ENCODE results near the gene STOML2. TPM values are rescaled to one million over a fixed set of nuclear protein-coding genes. Genes with fewer than 3 reads are reported as not detected.

The STOML2 gene
- total RNA-seq, 6 experiments from 2014 or later, result 59.8 to 102 (median 69.3) TPM

- peaks cover 0 to 20% (median 6%) of the 10 kb centered on the region in 4 donors for H3K4me1 ChIP-seq
- DNase-seq (no peak), ATAC-seq (no peak)
- WGBS (ENCODE audit: insufficient coverage, low coverage, low lambda C conversion rate, missing lambda C conversion rate), result 85% methylated on average over 5 of the region's 12 CpGs
- no peaks in the 10 kb centered on the region for H3K9me3 ChIP-seq
- no peak overlapping the region for H3K27ac ChIP-seq
- no peak overlapping the region for H3K4me3 ChIP-seq
- intact Hi-C loops (cut with DNase I), result no loop called here
- peaks cover 0 to 56% (median 15%) of the 10 kb centered on the region in 4 donors for H3K36me3 ChIP-seq
- TF ChIP-seq POLR2A (IDR thresholded peaks at IDR 0.05), result no peak
- TF ChIP-seq CTCF (IDR thresholded peaks at IDR 0.05), result no peak
- no peaks in the 10 kb centered on the region for H3K27me3 ChIP-seq
Observed at GRCh38 chr9:35105126-35105525, 2.2 kb upstream of the STOML2 start.

GRCh38 chr9:35104586-35104985 is 1.7 kb upstream of the STOML2 start:
- Histone ChIP-seq H3K4me1 (peaks cover 0 to 19% (median 5%) of the 10 kb centered on the region in 4 donors), H3K27ac (no peak overlapping the region), H3K9me3 (no peaks in the 10 kb centered on the region), H3K27me3 (no peaks in the 10 kb centered on the region), H3K4me3 (no peak overlapping the region), H3K36me3 (peaks cover 0 to 62% (median 16%) of the 10 kb centered on the region in 4 donors)
- 88% methylated on average over 4 of the region's 4 CpGs for WGBS (ENCODE audit: insufficient coverage, low coverage, low lambda C conversion rate, missing lambda C conversion rate)
- no peak for ATAC-seq
- intact Hi-C loops (cut with DNase I), result no loop called here
- no peak for DNase-seq
- TF ChIP-seq CTCF (IDR thresholded peaks at IDR 0.05), result no peak
- TF ChIP-seq POLR2A (IDR thresholded peaks at IDR 0.05), result no peak

GRCh38 chr9:35103660-35104191 is 795 bp upstream of the STOML2 start:
- no peaks in the 10 kb centered on the region for H3K27me3 ChIP-seq
- no peaks in the 10 kb centered on the region for H3K9me3 ChIP-seq
- TF ChIP-seq CTCF (IDR thresholded peaks at IDR 0.05), result no peak
- no peak for TF ChIP-seq POLR2A (IDR thresholded peaks at IDR 0.05)
- peaks cover 0 to 66% (median 16%) of the 10 kb centered on the region in 4 donors for H3K36me3 ChIP-seq
- peak overlapping the region in 2 of 3 donors; percentile 76 to 94 for H3K4me3 ChIP-seq
- DNase-seq (no peak), ATAC-seq (no peak)
- 35% methylated on average over 5 of the region's 5 CpGs for WGBS (ENCODE audit: insufficient coverage, low coverage, low lambda C conversion rate, missing lambda C conversion rate)
- intact Hi-C loops (cut with DNase I), result no loop called here
- peaks cover 0 to 19% (median 5%) of the 10 kb centered on the region in 4 donors for H3K4me1 ChIP-seq
- H3K27ac ChIP-seq, result peak overlapping the region in 2 of 3 donors; percentile 14 to 82

DNA sequence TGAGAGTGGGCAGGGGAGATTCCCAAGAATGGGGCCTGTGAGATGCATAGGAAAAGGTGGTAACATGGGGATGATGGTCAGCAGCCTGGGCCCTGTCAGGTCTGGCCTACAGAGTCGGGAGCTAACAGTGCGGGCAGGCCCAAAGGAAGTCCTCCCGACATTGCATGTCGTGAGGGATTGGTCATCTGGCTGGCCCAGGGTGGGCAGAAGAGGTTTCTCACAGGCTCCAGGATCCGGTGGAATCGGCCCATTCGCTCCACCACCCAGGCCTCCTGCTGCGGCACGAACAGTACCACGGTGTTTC is 514 bp downstream of the STOML2 start:
- DNase-seq, result no peak
- peaks cover 0 to 56% (median 13%) of the 10 kb centered on the region in 4 donors for H3K36me3 ChIP-seq
- H3K27me3 ChIP-seq, result no peaks in the 10 kb centered on the region
- intact Hi-C loops (cut with DNase I), result no loop called here
- peak; percentile 44 to 56 (median 46) for ATAC-seq
- H3K4me1 ChIP-seq, result peaks cover 0 to 19% (median 5%) of the 10 kb centered on the region in 4 donors
- H3K9me3 ChIP-seq, result no peaks in the 10 kb centered on the region
- peak overlapping the region; percentile 49 to 94 (median 76) for H3K4me3 ChIP-seq
- WGBS (ENCODE audit: insufficient coverage, low coverage, low lambda C conversion rate, missing lambda C conversion rate), result 3% methylated on average over 7 of the region's 10 CpGs
- peak overlapping the region; percentile 14 to 82 (median 53) for H3K27ac ChIP-seq
- TF ChIP-seq CTCF (IDR thresholded peaks at IDR 0.05), result no peak
- TF ChIP-seq POLR2A (IDR thresholded peaks at IDR 0.05), result no peak

Data from right lobe of liver (tissue), 6 donors.